HG02938 (cell line): ENCODE results near the gene WBP4.
A peak's percentile ranks its signal among the peaks of the same experiment; 100 is the strongest.
"Not testable (repeated sequence)": the region's sequence is repeated elsewhere in the genome, so short reads cannot be mapped to it uniquely, and the experiment has no call there.

Source experiments
- ATAC-seq: cut with Tn5 transposase; IDR thresholded peaks from one replicate; pipeline ENCODE4 v1.9.1; 2021; ENCODE audit warnings: mild to moderate bottlenecking, moderate library complexity; ENCODE audit not compliant: unreplicated experiment

The WBP4 gene

GRCh38 chr13:41075485-41075884, 14.2 kb downstream of the WBP4 start:
- ATAC-seq = no peak

DNA sequence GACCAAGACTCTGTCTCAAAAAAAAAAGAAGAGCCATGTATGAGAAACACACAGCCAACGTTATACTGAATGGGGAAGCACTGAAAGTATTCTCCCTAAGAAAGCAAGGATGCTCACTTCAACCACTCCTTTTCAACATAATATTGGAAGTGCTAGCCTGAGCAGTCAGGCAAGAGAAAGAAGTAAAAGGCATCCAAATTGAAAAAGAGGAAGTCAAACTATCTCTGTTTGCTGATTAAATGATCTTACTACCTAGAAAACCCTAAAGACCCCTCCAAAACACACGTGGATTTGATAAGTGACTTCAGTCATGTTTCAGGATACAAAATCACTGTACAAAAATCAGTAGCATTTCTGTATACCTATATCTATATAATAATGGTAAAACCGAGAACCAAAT, 16.2 kb downstream of the WBP4 start:
- no peak for ATAC-seq

- no peak for ATAC-seq
Observed at GRCh38 chr13:41079725-41080124, 18.4 kb downstream of the WBP4 start.

- ATAC-seq = no peak
Observed at GRCh38 chr13:41085961-41086585, 24.8 kb downstream of the WBP4 start.

DNA sequence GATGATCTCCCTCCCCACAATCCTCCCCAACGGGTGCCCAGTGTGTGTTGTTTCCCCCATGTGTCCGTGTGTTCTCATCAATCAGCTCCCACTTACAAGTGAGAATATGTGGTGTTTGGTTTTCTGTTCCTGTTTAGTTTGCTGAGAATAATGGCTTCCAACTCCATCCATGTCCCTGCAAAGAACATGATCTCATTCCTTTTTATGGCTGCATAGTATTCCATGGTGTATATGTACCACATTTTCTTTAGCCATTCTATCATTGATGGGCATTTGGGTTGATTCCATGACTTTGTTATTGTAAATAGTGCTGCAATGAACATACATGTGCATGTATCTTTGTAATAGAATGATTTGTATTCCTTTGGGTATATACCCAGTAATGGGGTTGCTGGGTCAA, 34.4 kb downstream of the WBP4 start:
- not testable (repeated sequence) for ATAC-seq

DNA sequence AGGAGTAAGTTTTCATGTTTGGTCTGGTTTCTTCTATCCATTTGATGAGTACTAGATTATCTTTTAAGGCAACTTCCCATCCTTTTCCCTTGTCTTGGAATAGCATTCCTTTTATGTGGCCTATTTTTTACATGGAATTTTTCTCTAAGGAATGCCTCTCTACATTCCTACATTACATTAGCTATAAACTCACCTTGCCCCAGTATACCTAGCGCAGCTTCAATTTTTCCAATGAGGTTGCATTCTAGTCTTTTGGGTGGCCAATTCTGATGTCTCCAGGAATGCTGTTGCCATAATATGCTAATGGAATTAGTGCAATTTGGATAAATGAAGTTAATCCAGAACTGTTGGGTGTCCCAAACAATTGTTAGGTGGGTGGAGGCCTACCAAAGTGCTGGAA, 37.5 kb downstream of the WBP4 start:
- no peak for ATAC-seq

GRCh38 chr13:41099986-41100385, 38.7 kb downstream of the WBP4 start:
- ATAC-seq = no peak

DNA sequence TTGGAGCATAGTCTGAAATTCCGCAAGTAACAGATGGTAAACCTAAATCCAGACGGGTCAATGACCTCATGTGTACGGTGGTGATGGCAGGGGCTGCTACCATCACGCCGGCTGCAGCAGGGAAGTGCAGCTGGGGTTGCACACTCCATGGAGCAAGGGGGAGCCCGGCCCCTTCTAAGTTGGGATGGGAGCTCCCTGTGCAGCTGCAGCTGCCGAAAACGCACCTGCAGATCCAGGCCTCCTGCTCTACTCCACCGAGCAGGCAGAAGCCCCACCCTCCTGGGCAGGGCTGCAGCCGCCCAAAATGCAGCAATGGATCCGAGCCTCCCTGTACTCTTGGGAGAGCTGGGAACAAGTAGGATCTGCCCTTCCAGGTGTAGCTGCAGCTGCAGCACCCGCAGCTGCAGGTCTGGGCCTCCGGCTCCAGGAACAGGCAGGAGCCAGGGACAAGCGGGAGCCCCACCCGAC, 45.8 kb downstream of the WBP4 start:
- no peak for ATAC-seq

DNA sequence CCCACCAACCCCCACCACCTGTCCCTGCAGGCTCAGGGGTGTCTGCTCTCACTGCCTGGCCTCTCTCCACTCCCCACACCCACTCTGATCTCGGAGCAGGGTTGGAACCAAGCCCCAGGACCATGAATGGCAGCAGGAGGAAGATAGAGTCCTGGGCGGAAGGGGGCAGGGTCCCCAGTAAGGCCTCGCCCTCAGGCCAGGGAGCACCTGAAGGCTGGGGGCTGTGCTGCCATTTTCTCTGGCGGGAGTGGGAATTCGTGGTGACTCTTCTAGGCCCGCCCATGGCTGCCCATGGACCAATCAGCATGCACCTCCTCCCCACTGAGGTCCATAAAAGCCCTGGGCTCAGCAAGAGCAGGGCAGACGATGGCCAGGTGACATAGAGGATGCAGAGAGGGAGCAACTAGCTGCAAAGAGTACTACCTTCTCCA, 46.3 kb downstream of the WBP4 start:
- ATAC-seq = no peak

DNA sequence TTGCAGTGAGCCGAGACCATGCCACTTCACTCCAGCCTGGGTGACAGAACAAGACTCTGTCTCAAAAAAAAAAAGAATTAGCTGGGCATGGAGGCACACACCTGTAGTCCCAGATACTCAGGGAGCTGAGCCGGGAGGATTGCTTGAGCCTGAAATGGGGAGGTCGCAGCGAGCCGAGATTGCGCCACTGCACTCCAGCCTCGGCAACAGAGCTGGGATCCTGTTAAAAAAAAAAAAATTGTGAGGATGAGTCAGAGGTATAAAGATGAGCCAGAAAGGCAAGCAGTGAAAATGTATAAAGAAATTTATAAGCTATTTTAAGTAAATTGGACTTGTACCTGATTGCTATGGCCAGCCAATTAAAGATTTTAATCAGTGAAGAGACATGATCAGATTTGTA, 50.1 kb downstream of the WBP4 start:
- ATAC-seq = no peak

- no peak for ATAC-seq
Observed at GRCh38 chr13:41117869-41118268, 56.6 kb downstream of the WBP4 start.

GRCh38 chr13:41122838-41123237, 61.5 kb downstream of the WBP4 start:
- ATAC-seq = no peak

- no peak for ATAC-seq
Observed at GRCh38 chr13:41127701-41128100, 66.4 kb downstream of the WBP4 start.

DNA sequence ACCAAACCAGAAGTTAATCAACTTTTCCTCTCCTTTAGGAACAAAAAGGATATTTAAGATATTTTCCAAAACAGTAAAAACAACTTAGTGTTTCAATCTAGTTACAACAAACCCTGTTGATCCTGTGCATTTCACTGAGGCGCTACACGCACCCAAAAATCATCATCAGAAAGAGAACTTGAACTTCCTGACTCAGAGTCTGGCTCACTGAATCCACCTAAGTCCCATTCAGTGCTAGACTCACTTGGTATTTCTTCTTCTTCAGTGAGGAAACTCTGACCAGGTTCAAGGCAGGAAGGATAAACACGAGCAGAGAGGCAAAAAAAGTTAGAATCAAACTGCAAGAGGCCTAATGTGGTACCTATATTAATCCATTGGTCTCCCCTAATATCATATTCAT, 69.0 kb downstream of the WBP4 start:
- ATAC-seq = no peak

GRCh38 chr13:41131189-41131588, 69.9 kb downstream of the WBP4 start:
- not testable (repeated sequence) for ATAC-seq

GRCh38 chr13:41131660-41132511, 70.6 kb downstream of the WBP4 start:
- peak; percentile 14 for ATAC-seq

DNA sequence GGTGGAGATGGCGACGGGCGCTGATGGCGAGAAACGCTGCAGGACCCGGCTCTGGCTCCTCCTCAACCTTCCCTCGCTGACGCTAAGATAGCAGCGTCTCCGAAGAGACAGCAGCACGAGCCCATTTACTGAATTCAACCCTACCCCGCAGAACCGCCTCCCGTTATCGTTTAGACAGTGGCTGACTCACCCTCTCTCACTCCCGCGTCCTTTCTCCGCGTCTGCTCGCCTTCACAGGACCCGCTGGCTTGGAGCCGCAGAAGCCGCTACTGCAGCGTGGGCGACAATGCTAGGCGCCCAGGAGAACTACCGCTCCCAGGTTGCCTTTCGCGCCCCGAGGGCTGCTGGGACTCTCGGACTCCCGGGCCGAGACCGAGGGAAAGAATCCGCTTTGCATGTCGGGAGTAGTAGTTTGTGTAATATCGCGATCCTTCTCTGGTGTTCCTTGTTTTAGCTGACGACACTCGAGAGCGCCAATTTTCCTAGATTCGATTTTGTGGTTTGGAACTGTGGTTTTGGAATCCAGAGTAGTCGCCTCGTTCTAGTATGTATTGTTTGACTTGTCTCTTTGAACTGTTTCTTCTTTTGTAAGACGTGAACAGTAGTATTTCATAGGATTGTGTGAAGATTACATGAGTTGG, 71.3 kb downstream of the WBP4 start, which contains the start of gene KBTBD6:
KBTBD6 (minus strand) TSS at position 291 of the 641 bp plus-strand sequence. CDS start 291 bp downstream, outside the sequence.
- ATAC-seq = peak; percentile 96
